ENCODE data around the gene NKAIN2.

GRCh38 chr6:124723671-124724070 lies 920.0 kb downstream of the NKAIN2 start:
- TF ChIP-seq, protein P1, sequence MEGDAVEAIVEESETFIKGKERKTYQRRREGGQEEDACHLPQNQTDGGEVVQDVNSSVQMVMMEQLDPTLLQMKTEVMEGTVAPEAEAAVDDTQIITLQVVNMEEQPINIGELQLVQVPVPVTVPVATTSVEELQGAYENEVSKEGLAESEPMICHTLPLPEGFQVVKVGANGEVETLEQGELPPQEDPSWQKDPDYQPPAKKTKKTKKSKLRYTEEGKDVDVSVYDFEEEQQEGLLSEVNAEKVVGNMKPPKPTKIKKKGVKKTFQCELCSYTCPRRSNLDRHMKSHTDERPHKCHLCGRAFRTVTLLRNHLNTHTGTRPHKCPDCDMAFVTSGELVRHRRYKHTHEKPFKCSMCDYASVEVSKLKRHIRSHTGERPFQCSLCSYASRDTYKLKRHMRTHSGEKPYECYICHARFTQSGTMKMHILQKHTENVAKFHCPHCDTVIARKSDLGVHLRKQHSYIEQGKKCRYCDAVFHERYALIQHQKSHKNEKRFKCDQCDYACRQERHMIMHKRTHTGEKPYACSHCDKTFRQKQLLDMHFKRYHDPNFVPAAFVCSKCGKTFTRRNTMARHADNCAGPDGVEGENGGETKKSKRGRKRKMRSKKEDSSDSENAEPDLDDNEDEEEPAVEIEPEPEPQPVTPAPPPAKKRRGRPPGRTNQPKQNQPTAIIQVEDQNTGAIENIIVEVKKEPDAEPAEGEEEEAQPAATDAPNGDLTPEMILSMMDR (IDR thresholded peaks at IDR 0.05) = no peak
- no peak for TF ChIP-seq ZFX (IDR thresholded peaks at IDR 0.05; ENCODE audit: borderline replicate concordance)

Data from 22Rv1 (cell line).